ENCODE measurements around the gene BACH2. TPM values are rescaled to one million over a fixed set of nuclear protein-coding genes. Genes with fewer than 3 reads are reported as not detected.

BACH2 gene
- total RNA-seq, 2 experiments from 2014 or later: 157 to 170 TPM

- Mint-ChIP-seq H3K4me3 (peak overlapping the region; percentile 76), H3K27me3 (no peaks in the 10 kb centered on the region), H3K9me3 (no peaks in the 10 kb centered on the region), H3K4me1 (ENCODE audit: low read depth) (peaks cover 85% of the 10 kb centered on the region), H3K36me3 (ENCODE audit: low read depth) (peaks cover 40% of the 10 kb centered on the region), H3K27ac (peak overlapping the region; percentile 99)
- DNase-seq (peak in 3 of 14 experiments; percentile 22 to 47 (median 40)), ATAC-seq (ENCODE audit: poor library complexity) (peak; percentile 25)
- intact Hi-C loops (cut with DNase I, micrococcal nuclease): loop anchor here in 1 of 2 experiments (5.0 kb wide), 2 partner anchors 43 to 108 kb away; no protein-coding TSS in a partner anchor
- H3K4me1 ChIP-seq (ENCODE audit: insufficient read depth, low read length): peaks cover 26% of the 10 kb centered on the region
- no peak for TF ChIP-seq CTCF (IDR thresholded peaks at IDR 0.05)
- no peak overlapping the region for H3K4me3 ChIP-seq (ENCODE audit: low read length)
- H3K27ac ChIP-seq (ENCODE audit: low read depth in 1 of 2, low read length in 2 of 2): peak overlapping the region in 1 of 2 donors; percentile 17
- no peaks in the 10 kb centered on the region for H3K27me3 ChIP-seq (ENCODE audit: control insufficient read depth in 1 of 2, insufficient read depth in 2 of 2, low read length in 2 of 2)
- ChIA-PET CTCF (no interaction called here), POLR2A (interaction anchor here (0.6 to 2.4 kb wide), 6 partner anchors 11 to 112 kb away, joined by 3 to 9 read pairs (median 4); no protein-coding TSS in a partner anchor)
- no peaks in the 10 kb centered on the region for H3K36me3 ChIP-seq (ENCODE audit: insufficient read depth, low read length)
- H3K9me3 ChIP-seq (ENCODE audit: control insufficient read depth in 1 of 2, insufficient read depth in 1 of 2, low read length in 2 of 2): no peaks in the 10 kb centered on the region
Measured at GRCh38 chr6:90184334-90185298, 112.0 kb downstream of the BACH2 start.

- TF ChIP-seq CTCF (IDR thresholded peaks at IDR 0.05): no peak
- ATAC-seq (ENCODE audit: poor library complexity) (no peak), DNase-seq (no peak)
- H3K9me3 Mint-ChIP-seq: no peaks in the 10 kb centered on the region
- H3K27me3 ChIP-seq (ENCODE audit: control insufficient read depth in 1 of 2, insufficient read depth in 2 of 2, low read length in 2 of 2): no peaks in the 10 kb centered on the region
- no peaks in the 10 kb centered on the region for H3K27me3 Mint-ChIP-seq
- no peaks in the 10 kb centered on the region for H3K9me3 ChIP-seq (ENCODE audit: control insufficient read depth in 1 of 2, insufficient read depth in 1 of 2, low read length in 2 of 2)
- H3K4me3 Mint-ChIP-seq: peak overlapping the region; percentile 11
- H3K27ac ChIP-seq (ENCODE audit: low read depth in 1 of 2, low read length in 2 of 2): no peak overlapping the region
- H3K4me1 Mint-ChIP-seq (ENCODE audit: low read depth): peaks cover 85% of the 10 kb centered on the region
- no peaks in the 10 kb centered on the region for H3K36me3 ChIP-seq (ENCODE audit: insufficient read depth, low read length)
- H3K27ac Mint-ChIP-seq: peak overlapping the region; percentile 99
- ChIA-PET POLR2A (interaction anchor here (0.5 to 2.4 kb wide), 6 partner anchors 10 to 111 kb away, joined by 3 to 9 read pairs (median 4); no protein-coding TSS in a partner anchor), CTCF (interaction anchor here (1.2 kb wide), 1 partner anchor 65 kb away, joined by 3 read pairs; no protein-coding TSS in a partner anchor)
- H3K4me3 ChIP-seq (ENCODE audit: low read length): no peak overlapping the region
- peaks cover 40% of the 10 kb centered on the region for H3K36me3 Mint-ChIP-seq (ENCODE audit: low read depth)
- intact Hi-C loops (cut with DNase I, micrococcal nuclease): loop anchor here in 1 of 2 experiments (5.0 kb wide), 1 partner anchor 109 kb away; no protein-coding TSS in a partner anchor
- peaks cover 28% of the 10 kb centered on the region for H3K4me1 ChIP-seq (ENCODE audit: insufficient read depth, low read length)
Measured at GRCh38 chr6:90183587-90184333, 112.9 kb downstream of the BACH2 start.

GRCh38 chr6:90180526-90180925 is 116.1 kb downstream of the BACH2 start:
- Mint-ChIP-seq H3K27ac (peak overlapping the region; percentile 64), H3K36me3 (ENCODE audit: low read depth) (peaks cover 33% of the 10 kb centered on the region), H3K4me3 (no peak overlapping the region), H3K27me3 (no peaks in the 10 kb centered on the region), H3K4me1 (ENCODE audit: low read depth) (peaks cover 85% of the 10 kb centered on the region), H3K9me3 (no peaks in the 10 kb centered on the region)
- intact Hi-C loops (cut with DNase I, micrococcal nuclease): loop anchor here in 1 of 2 experiments (5.0 kb wide), 1 partner anchor 112 kb away; no protein-coding TSS in a partner anchor
- H3K4me1 ChIP-seq (ENCODE audit: insufficient read depth, low read length): peaks cover 41% of the 10 kb centered on the region
- ChIA-PET CTCF (interaction anchor here (1.2 to 1.5 kb wide), 2 partner anchors 236 to 240 kb away, joined by 3 to 6 read pairs; no protein-coding TSS in a partner anchor), POLR2A (interaction anchor here (0.8 to 1.2 kb wide), 2 partner anchors 70 to 100 kb away, joined by 3 to 4 read pairs; no protein-coding TSS in a partner anchor)
- H3K27me3 ChIP-seq (ENCODE audit: control insufficient read depth in 1 of 2, insufficient read depth in 2 of 2, low read length in 2 of 2): no peaks in the 10 kb centered on the region
- no peaks in the 10 kb centered on the region for H3K36me3 ChIP-seq (ENCODE audit: insufficient read depth, low read length)
- no peak overlapping the region for H3K27ac ChIP-seq (ENCODE audit: low read depth in 1 of 2, low read length in 2 of 2)
- ATAC-seq (ENCODE audit: poor library complexity): no peak
- DNase-seq: no peak
- H3K9me3 ChIP-seq (ENCODE audit: control insufficient read depth in 1 of 2, insufficient read depth in 1 of 2, low read length in 2 of 2): no peaks in the 10 kb centered on the region
- TF ChIP-seq CTCF (IDR thresholded peaks at IDR 0.05): no peak
- H3K4me3 ChIP-seq (ENCODE audit: low read length): no peak overlapping the region
